NOMO-1 treated with DMSO at 0.1 percent for 48 hours (cell line): ENCODE measurements around the gene PCMTD2.

Experiments used
- DNase-seq: peaks from one replicate; lab custom pipeline; 2025; ENCODE audit not compliant: unreplicated experiment; lab: John Stamatoyannopoulos, UW

PCMTD2 gene

DNA sequence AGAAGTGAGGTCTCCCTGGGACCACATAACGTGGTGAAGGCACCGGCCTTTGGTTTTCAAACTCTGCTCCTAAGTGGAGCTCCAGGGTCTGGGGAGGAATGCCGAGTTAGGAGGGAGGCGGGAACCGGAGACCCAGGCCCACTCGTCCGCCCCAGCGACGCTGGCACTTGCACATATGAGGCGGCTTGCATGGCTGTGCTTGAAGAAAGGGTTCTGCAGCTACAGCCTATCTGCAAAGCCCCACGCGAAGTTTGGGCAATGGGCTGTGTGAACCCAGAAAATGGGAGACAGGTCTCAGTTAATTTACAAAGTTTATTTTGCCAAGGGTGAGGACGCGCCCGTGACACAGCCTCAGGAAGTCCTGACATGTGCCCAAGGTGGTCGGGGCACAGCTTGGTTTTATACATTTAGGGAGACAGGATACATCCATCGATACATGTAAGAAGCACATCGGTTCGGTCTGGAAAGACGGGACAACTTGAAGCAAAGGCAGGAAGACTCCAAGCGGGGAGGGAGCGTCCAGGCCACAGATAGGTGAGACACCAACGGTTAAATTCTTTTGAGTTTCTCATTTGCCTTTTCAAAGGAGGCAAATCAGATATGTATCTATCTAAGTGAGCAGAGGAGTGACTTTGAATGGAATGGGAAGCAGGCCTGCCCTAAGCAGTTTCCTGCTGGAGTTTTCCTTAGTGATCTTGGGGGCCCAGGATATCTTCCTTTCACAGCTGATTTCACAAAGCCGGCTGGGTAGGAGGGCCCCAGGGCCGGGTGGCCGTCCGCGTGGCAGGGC, 782 bp upstream of the PCMTD2 start:
- DNase-seq, result no peak

DNA sequence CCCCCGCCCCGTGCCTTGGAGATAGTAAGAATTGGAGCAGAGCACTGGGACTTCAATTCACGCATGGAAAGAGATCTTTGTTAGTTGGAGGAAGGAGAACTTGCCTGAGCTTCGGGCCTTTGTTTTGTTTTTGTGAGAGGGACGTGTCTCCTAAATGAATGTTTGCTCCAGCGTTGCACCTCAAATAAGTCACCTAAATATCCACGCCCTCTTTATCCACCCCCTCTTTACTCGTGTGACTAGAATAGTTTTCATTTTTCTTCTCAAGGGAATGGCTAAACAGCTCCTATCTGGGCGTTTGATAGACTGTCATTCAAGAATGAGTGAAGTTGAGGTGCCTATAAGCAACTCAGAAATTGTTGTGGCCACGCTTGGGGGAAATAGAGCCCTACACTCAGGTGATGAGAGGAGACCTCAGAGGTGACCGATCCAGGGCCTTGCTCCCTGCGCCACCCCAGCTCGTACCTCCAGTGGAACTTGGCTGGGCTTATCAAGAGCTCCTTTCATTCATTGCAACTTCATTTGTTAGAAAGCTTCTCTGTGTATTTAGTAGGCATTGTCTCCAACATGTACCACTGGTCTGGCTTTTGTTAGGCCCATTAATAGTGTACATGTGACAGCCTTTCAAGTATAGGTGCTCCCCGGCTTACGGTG, 861 bp downstream of the PCMTD2 start:
- DNase-seq, result no peak

- no peak for DNase-seq
Observed at GRCh38 chr20:64257107-64257757, 1.7 kb downstream of the PCMTD2 start.

- DNase-seq, result no peak
Observed at GRCh38 chr20:64258071-64258823, 2.7 kb downstream of the PCMTD2 start.

DNA sequence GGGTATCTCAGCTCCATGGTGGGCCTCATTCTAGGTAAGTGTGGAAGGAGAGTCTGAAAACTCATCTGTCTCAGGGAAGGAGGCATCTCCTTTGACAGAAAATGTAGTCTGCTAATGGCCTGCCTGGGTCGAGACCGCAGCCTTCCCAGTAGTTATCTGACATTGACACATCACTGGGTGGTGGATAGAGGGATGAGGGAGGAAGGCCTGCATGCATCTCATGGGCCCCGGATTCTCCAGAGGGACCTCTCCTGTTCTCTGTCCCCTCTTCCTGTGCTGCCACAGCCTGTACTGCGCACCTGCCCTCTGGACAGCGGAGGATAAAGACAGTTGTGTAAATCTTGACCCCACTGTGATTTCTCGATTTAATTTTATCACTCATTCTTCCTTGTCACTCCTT, 4.7 kb downstream of the PCMTD2 start:
- DNase-seq, result no peak

DNA sequence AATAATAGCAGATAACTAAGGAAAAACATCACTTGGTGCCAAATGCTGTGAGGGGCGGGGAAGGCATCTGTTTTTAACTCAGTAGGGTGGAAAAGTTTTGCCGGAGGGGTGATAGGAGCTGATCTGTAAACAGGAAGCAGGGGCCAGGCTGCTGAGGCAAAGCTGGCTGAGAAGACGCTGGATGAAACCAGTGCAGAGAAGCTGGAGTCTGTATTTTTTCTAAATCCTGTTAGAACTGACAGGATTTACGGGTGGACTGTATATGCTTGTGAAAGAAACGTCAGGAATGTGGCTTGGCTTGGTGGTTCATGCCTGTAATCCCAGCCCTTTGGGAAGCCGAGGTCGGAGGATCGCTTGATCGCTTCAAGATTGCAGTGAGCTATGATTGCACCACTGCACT, 5.6 kb downstream of the PCMTD2 start:
- DNase-seq, result no peak

GRCh38 chr20:64264091-64264490, 8.5 kb downstream of the PCMTD2 start:
- DNase-seq, result no peak

DNA sequence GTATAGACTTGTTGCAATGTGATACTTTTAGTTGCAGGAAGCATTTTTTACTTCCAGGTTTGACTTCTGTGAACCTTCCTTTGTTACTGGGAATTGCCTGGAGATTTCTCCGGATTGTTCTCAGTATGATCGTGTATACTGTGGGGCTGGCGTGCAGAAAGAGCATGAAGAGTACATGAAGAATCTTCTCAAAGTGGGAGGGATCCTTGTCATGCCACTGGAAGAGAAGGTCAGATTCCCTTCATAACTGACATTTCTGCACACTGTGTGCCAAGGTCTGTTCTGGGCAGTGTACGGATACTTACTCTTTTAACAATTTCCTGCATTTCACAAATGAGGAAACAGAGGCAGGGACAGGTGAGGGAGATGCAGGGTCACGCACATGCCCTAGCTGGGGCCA, 9.7 kb downstream of the PCMTD2 start:
- DNase-seq, result no peak

DNA sequence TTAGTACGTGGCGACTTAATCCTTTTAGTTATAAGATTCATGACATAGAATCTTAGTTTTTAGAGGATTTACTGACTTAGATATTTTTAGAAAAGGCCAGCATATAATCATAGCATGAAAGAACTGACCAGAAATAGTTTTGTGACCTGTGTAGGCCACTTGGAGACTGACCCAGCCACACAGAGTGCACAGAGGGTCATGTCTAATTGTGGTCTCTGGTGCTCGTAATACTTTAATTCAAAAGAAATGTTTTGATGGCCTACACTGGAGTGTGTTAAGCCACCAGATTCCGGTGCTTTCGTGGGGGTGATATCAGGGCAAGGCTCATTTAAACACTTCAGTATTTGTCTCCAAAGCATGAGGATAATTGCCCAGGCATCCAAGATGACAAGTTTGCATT, 11.4 kb downstream of the PCMTD2 start:
- DNase-seq, result no peak

DNA sequence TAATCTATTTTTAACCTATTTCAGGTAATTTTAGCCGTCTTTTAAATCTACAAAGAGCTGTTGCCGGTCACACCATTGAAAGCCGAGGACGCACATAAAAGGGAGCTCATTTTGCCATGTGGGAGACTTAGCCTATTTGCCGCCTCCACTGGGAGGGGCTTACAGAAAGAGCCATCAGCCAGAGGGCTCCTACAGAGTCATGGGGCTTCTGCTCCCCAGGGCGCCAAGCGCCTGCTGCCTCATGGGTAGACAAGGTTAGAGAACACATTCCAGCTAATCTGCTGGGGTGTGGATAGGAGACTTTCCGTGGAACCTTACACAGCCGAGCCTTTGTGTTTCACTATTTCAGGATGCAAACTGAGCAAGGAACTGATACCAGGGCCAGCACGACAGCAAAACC, 12.6 kb downstream of the PCMTD2 start:
- DNase-seq, result no peak

DNA sequence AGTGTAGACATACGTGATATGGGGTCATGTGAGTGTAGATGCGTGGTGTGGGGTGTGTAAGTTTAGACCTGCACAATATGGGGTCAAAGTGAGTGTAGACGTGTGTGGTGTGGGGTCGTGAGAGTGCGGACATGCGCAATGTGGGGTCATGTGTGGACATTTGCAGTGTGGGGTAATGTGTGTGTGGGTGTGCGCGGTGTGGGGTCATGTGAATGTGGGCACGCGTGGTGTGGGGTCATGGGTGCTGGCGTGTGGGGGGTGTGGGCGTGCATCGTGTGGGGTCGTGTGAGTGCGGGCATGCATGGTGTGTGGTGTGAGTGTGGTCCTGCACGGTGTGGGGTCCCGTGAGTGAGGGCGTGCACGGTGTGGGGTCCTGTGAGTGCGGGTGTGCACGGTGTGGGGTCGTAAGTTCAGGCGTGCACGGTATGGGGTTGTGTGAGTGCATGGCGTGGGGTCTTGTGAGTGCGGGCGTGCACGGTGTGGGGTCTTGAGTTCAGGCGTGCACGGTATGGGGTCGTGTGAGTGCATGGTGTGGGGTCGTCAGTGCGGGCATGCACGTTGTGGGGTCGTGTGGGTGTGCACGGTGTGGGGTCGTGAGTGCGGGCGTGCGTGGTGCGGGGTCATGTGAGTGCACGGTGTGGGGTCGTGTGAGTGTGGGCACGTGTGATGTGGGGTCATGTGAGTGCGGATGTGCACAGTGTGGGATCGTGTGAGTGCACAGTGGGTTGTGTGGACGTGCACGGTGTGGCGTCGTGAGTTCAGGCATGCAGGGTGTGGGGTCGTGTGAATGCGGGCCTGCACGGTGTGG, 14.3 kb downstream of the PCMTD2 start:
- DNase-seq, result no peak

- no peak for DNase-seq
Observed at GRCh38 chr20:64271636-64272035, 16.1 kb downstream of the PCMTD2 start.

DNA sequence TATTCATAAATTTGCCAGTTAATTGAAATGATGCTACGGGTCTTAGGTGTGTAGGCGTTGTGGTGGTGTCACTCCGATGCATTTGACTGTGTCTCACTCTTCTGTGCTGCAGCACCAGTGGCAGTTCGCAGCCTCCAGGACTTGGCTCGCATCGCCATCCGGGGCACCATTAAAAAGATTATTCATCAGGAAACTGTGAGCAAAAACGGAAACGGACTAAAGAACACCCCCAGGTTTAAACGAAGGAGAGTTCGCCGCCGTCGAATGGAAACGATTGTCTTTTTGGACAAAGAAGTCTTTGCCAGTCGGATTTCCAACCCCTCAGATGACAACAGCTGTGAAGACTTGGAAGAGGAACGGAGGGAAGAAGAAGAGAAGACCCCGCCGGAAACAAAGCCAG, 17.6 kb downstream of the PCMTD2 start:
- DNase-seq, result no peak

DNA sequence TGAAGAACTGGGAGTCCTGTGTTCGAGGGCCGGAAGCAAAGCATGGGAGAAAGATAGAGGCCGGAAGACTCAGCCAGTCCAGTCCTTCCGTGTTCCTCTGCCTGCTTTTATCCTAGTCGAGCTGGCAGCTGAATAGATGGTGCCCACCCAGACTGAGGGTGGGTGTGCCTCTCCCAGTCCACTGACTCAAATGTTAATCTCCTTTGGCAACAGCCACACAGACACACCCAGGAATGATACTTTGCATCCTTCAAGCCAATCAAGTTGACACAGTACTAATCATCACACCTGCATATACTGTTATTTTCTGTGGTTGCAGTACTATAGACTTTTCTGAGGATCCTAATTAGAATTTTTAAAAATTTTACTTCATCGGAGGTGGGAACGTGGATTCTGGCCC, 21.3 kb downstream of the PCMTD2 start:
- DNase-seq, result no peak

- DNase-seq, result no peak
Observed at GRCh38 chr20:64277571-64278316, 22.2 kb downstream of the PCMTD2 start.

- no peak for DNase-seq
Observed at GRCh38 chr20:64278317-64278681, 22.8 kb downstream of the PCMTD2 start.

- DNase-seq, result no peak
Observed at GRCh38 chr20:64279826-64280459, 24.4 kb downstream of the PCMTD2 start.

DNA sequence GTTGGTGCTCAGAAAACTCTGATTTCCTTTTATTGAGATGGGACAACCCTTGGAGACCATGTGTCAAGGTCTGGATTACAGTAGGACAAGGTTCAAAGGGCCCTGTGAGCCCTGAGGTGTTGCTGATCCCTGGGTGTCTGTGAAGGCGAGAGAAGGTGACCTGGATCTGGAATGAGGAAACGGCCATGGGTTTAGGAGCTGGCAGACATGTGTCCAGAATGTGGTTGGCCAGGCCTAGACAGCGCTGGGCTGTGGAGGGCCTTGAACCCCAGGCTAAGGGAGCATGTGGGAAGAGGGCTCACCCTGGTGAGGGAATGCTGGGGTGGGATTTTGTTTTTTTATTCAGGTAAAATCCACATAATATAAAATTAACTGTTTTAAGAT, 24.9 kb downstream of the PCMTD2 start:
- no peak for DNase-seq

- no peak for DNase-seq
Observed at GRCh38 chr20:64283646-64284045, 28.1 kb downstream of the PCMTD2 start.
